ENCODE results near the gene ECE1. TPM values are rescaled to one million over a fixed set of nuclear protein-coding genes. Genes with fewer than 3 reads are reported as not detected.

The ECE1 gene
- polyA plus RNA-seq, 3 donors, result 10.6 to 42.4 (median 23.3) TPM

GRCh38 chr1:21278860-21279845, 11.1 kb downstream of the ECE1 start:
- WGBS (ENCODE audit: insufficient coverage), result 99% methylated on average over 22 of the region's 28 CpGs
- Histone ChIP-seq H3K9me3 (replicated peaks in 1 of 2; ENCODE audit: control insufficient read depth in 1 of 2, insufficient read depth in 1 of 2, low read length in 2 of 2) (no peaks in the 10 kb centered on the region), H4K20me1 (ENCODE audit: insufficient read depth, low read length) (peaks cover 15% of the 10 kb centered on the region), H2AFZ (ENCODE audit: insufficient read depth, low read depth, low read length, poor library complexity, severe bottlenecking) (no peak overlapping the region), H3K4me3 (replicated peaks in 1 of 3; ENCODE audit: low read depth in 2 of 3, low read length in 3 of 3) (peak overlapping the region in 1 of 3 experiments; percentile 46), H3K79me2 (ENCODE audit: insufficient read depth, low read length) (no peaks in the 10 kb centered on the region), H3K4me1 (ENCODE audit: control insufficient read depth in 1 of 2, insufficient read depth in 2 of 2, low read length in 2 of 2) (peaks cover 25 to 31% of the 10 kb centered on the region in 2 donors), H3K36me3 (replicated peaks in 1 of 2; ENCODE audit: control insufficient read depth in 1 of 2, insufficient read depth in 2 of 2, low read length in 2 of 2) (peaks cover 14 to 49% of the 10 kb centered on the region in 2 donors), H3K27ac (ENCODE audit: low read depth in 1 of 2, low read length in 2 of 2) (peak overlapping the region in 1 of 2 donors; percentile 72), H3K9ac (ENCODE audit: insufficient read depth, low read length, poor library complexity, severe bottlenecking) (peak overlapping the region; percentile 28), H3K27me3 (ENCODE audit: control insufficient read depth in 2 of 2, insufficient read depth in 2 of 2, low read length in 2 of 2) (peaks cover 0 to 22% of the 10 kb centered on the region in 2 donors), H3K4me2 (replicated peaks; ENCODE audit: extremely low read depth, low read length, poor library complexity, severe bottlenecking) (peak overlapping the region; percentile 44)
- peaks cover 0 to 5% (median 2%) of the 10 kb centered on the region in 7 donors for H3K9me3 Mint-ChIP-seq
- peak overlapping the region in 6 of 7 donors; percentile 24 to 94 (median 83) for H3K27ac Mint-ChIP-seq
- TF ChIP-seq CTCF (IDR thresholded peaks at IDR 0.05), result no peak
- peaks cover 75 to 87% of the 10 kb centered on the region in 2 donors for H3K36me3 Mint-ChIP-seq
- peak overlapping the region in 1 of 2 donors; percentile 76 for H3K4me3 Mint-ChIP-seq
- peaks cover 37% of the 10 kb centered on the region for H3K4me1 Mint-ChIP-seq
- DNase-seq, result no peak
- intact Hi-C loops (cut with micrococcal nuclease), result no loop called here
- peaks cover 14 to 63% (median 36%) of the 10 kb centered on the region in 3 donors for H3K27me3 Mint-ChIP-seq (ENCODE audit: low read depth in 3 of 3)

GRCh38 chr1:21278208-21278859, 11.9 kb downstream of the ECE1 start:
- peaks cover 0 to 4% (median 0%) of the 10 kb centered on the region in 7 donors for H3K9me3 Mint-ChIP-seq
- Histone ChIP-seq H4K20me1 (ENCODE audit: insufficient read depth, low read length) (peaks cover 21% of the 10 kb centered on the region), H3K27me3 (ENCODE audit: control insufficient read depth in 2 of 2, insufficient read depth in 2 of 2, low read length in 2 of 2) (peaks cover 0 to 14% of the 10 kb centered on the region in 2 donors), H3K4me3 (replicated peaks in 1 of 3; ENCODE audit: low read depth in 2 of 3, low read length in 3 of 3) (no peak overlapping the region), H3K4me2 (replicated peaks; ENCODE audit: extremely low read depth, low read length, poor library complexity, severe bottlenecking) (no peak overlapping the region), H3K9me3 (replicated peaks in 1 of 2; ENCODE audit: control insufficient read depth in 1 of 2, insufficient read depth in 1 of 2, low read length in 2 of 2) (no peaks in the 10 kb centered on the region), H3K4me1 (ENCODE audit: control insufficient read depth in 1 of 2, insufficient read depth in 2 of 2, low read length in 2 of 2) (peaks cover 25 to 30% of the 10 kb centered on the region in 2 donors), H3K27ac (ENCODE audit: low read depth in 1 of 2, low read length in 2 of 2) (no peak overlapping the region), H3K36me3 (replicated peaks in 1 of 2; ENCODE audit: control insufficient read depth in 1 of 2, insufficient read depth in 2 of 2, low read length in 2 of 2) (peaks cover 13 to 49% of the 10 kb centered on the region in 2 donors), H2AFZ (ENCODE audit: insufficient read depth, low read depth, low read length, poor library complexity, severe bottlenecking) (no peak overlapping the region), H3K79me2 (ENCODE audit: insufficient read depth, low read length) (no peaks in the 10 kb centered on the region), H3K9ac (ENCODE audit: insufficient read depth, low read length, poor library complexity, severe bottlenecking) (no peak overlapping the region)
- H3K36me3 Mint-ChIP-seq, result peaks cover 75 to 87% of the 10 kb centered on the region in 2 donors
- no peak for TF ChIP-seq CTCF (IDR thresholded peaks at IDR 0.05)
- 100% methylated on average over 5 of the region's 9 CpGs for WGBS (ENCODE audit: insufficient coverage)
- H3K27me3 Mint-ChIP-seq (ENCODE audit: low read depth in 3 of 3), result peaks cover 7 to 56% (median 29%) of the 10 kb centered on the region in 3 donors
- peaks cover 35% of the 10 kb centered on the region for H3K4me1 Mint-ChIP-seq
- no peak overlapping the region for H3K27ac Mint-ChIP-seq
- H3K4me3 Mint-ChIP-seq, result peak overlapping the region in 1 of 2 donors; percentile 26
- DNase-seq, result no peak
- intact Hi-C loops (cut with micrococcal nuclease), result no loop called here
